Fibroblast of gingiva (primary cell): Measurements from ENCODE around the gene DNAH1.
A peak's percentile ranks its signal among the peaks of the same experiment; 100 is the strongest.
"Not testable (repeated sequence)": the region's sequence is repeated elsewhere in the genome, so short reads cannot be mapped to it uniquely, and the experiment has no call there.

Source experiments
- DNase-seq: peaks from one replicate; pipeline ENCODE4 v3.0.0-alpha.2; 2011; ENCODE audit warnings: low read depth

Gene DNAH1

DNA sequence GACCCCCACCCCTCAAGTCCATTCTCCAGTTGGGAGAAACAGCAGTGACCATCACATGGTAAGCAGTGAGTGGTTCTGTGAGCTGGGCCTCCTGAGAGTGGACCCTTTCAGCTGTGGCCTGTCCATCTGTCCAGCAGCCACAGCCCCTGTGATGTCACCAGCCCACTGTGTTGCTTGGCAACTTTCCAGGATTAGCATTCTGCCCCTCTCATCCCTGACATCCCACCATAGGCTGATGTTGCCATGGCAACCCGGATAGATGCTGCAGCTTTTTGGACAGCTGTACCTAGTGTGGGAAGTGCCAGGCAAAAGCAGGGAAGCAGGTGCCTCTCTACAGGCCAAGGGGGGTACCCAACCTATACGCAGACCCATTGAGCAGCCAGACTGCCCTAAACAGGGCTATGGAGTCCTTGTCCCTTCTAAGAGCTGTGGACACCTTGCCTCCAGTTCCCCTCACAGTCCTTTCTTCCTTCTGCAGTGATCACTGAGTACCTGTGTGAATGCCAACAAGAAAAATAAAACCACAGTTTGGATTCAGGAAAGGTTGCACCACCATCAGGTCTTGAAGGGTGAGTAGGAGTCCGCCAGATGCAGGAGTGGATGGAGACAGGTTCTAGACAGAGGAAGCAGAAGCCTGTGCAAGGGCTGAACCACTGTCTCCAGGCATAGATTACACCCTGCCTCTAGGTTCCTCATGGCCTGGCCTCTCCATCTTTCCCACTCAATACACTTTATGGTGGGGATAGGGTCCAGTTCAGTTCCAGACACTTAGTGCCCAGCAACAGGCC, at the start of gene DNAH1:
Gene DNAH1, plus strand, starts transcription at position 343 of the 788 bp plus-strand sequence. CDS start 6,124 bp downstream, outside the sequence.
- no peak for DNase-seq

DNA sequence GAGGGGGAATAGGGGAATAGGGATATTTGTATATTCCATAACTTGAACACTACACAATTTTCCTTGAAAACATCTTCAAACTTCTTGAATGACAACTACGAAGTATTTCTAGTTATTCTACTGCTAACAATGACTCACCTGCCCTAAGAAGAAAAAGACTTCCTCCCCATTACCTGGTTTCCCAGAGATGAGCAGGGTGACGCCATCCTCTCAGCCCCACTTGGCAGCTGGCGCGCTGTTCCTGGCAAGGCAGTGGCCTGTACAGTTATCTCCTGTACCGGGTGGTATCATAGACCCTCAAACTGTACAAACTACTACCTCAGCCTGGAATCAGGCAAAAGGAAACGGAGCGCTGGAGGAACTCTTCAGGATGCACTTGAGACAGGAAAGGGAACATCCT, 48.1 kb upstream of the DNAH1 start:
- DNase-seq, result no peak

DNA sequence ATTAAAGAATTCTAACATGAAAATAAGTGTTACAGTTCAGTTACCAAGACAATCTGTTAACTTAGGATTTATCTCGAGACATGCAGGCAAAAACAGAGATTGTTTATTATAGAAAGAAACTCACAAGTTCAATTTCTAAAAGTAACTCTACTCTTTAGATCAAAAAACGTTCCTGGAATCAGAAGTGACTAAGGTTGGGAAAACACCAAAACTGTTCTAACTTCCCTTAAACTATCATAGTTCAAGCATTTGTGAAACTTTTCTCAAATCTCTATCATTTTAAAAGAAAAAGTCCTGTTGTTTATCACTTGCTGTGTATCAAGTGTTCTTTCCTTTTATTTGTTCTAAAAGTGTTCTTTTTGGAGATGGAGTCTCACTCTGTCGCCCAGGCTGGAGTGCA, 46.3 kb upstream of the DNAH1 start:
- no peak for DNase-seq

DNA sequence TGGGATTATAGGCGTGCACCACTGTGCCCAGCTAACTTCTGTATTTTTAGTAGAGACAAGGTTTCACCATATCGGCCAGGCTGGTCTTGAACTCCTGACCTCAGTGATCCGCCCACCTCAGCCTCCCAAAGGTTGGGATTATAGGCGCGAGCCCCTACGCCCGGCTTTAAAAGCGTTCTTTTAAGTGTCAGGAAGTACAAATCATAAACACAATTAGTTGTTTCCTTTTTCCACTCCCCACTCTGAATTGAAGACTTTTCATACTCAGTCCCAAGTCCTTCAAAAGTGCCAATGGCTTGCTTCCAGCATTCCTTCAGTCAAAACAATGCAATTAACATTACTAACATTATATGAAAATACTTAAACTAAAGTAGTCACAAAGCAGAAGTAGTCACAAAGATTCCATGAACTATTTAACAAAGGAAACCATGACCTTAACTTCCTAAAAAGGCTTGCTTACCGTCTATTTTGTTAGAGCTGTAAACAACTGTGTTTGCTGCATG, 45.8 kb upstream of the DNAH1 start:
- DNase-seq, result no peak

DNA sequence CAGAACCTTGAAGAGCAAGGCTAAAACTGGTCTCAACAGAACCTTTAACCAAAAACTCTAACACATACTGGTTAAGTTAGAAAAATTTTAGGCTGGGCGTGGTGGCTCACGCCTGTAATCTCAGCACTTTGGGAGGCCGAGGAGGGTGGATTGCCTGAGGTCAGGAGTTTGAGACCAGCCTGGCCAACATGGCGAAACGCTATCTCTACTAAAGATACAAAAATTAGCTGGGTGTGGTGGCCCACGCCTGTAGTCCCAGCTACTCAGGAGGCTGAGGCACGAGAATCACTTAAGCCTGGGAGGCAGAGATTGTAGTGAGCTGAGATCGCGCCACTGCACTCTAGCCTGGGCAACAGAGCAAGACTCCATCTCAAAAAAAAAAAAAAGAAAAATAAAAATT, 43.9 kb upstream of the DNAH1 start:
- not testable (repeated sequence) for DNase-seq

DNA sequence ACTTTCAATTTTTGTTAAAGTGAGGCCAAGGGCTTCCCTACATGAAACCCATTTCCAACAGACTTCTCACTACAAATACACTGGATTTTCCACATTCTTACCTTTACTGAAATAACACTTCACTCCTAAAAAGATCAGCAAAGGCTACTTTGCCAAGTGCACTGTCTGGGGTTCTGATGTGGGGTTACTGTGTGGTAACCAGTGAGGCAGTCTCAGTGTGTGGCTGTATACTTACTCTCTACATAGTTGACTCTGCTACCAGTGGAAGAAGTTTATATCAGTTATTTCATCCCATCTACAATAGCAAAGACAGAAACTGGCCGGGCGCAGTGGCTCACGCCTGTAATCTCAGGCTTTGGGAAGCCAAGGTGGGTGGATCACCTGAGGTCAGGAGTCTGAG, 43.3 kb upstream of the DNAH1 start:
- no peak for DNase-seq

DNA sequence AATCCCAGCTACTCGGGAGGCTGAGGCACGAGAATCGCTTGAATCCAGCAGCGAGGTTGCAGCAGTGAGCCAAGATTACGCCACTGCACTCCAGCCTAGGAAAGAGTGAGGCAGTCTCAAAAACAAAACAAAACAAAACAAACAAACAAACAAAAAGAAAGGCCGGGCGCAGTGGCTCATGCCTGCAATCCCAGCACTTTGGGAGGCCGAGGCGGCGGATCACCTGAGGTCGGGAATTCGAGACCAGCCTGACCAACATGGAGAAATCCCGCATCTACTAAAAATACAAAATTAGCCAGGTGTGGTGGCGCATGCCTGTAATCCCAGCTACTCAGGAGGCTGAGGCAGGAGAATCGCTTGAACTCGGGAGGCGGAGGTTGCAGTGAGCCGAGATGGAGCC, 41.3 kb upstream of the DNAH1 start:
- not testable (repeated sequence) for DNase-seq

DNA sequence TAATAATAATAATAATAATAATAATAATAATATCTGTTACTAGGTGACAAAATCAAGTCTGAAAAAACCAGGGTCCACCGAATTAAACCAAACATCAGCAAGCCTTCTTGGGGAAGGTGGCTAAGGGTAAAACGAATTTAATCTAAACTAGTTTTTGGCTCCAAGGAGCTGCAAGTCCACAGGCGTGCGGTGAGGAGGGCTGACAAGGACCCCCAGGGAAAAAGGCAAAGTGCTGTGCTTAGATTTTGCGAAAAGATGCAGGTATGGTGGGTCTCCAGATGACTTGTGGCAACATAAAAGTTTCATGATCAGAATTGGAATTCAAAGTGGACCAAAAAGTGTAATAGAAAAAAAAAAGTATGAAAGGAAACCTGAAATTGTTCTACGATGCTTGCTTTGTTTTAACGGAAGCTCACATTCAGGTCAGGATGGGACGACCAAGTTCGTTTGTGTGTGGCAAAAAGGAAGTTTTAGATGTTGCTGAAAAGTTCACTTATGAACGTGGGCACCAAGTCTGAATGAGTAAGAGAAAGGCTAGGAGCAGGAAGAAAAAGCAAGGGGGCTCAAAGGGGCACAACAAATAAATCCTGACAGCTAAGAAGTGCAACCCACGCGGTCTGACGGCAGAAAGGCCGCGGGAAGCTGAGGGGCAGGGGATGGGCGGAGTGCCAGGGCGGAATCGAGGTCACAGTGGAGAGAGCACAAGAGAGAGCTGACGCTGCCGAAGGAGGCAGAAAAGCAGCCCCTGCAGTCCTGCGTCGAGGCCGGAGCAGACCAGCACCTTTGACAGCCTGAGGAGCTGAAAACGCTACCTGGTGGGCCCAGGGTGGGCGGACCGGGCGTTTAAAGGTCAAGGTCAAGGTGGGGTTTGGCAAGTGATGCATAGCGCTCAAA, 38.8 kb upstream of the DNAH1 start:
- DNase-seq, result peak; percentile 59

DNA sequence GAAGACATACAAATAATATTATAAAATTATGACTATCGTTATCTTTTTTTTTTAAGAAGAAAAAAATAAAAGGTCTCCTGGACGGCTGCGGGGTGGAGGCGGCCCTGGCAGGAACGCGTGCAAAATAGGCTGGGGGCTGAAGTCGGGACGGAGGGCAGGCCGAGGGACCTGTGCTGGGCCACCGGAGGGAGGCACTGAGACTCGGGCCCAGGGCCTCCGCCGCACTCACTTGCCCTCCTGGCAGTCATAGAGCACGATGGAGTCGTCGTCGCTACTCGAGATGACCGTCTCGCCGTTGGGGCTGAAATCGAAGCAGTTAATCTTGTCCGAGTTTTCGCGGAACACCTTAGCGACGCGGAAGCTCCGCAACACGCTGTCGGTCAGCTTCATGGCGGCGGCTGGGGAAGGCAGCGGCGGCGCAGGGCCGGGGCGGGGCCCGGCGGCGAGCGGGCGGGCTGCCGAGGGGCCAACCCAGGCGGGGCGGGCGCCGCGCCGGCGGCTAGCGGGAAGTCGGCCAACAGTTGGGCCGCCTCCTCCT, 38.1 kb upstream of the DNAH1 start:
- no peak for DNase-seq

DNA sequence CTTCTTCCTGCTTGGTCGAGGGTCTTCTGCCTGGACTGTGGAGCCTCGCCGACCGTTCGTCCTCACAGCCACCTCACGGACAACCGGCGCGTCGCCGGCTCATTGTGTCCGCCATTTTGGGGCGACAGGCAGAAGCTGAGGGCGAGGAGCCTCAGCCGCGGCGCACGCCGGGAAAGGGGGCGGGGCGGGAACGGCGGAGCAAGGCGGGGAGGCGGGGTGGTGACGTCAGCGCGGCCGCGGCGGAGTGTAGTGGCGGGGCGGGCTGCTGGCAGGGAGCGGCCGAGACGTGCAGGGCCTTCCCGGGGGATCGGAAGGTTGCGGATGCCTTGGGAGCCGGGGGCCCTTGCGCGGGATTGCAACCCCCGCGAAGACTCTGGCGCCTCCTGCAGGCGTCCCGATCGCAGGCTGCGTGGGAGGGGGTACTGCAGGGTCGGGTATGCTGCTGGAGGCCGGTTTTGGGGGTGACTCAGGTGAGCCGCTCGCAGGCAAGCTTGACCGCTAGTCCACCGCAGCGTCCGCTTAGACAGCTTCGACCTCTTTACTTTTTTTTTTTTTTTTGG, 37.5 kb upstream of the DNAH1 start, which contains the start of gene WDR82:
Gene WDR82, minus strand, starts transcription at position 140 of the 560 bp plus-strand sequence. CDS start 288 bp downstream, outside the sequence.
- DNase-seq, result peak; percentile 93

DNA sequence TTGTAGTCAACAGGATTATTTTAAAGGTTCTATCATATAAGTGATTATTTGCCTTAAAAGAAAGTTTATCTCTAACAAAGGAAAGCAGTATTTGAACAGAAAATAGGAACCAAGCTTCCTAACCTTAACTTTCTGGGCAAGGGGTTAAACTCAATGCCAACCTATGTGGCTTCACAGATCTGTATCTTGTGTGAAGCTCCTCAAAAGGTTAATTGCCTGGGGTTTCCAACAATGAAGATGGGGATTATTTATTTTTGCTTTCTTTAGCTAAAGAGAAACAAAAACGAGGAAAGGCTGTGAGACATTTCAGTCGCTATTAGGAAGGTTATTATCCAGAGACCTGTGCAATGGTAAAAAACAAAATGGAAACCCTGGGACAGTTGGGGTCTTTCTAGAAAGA, 36.5 kb upstream of the DNAH1 start:
- no peak for DNase-seq

DNA sequence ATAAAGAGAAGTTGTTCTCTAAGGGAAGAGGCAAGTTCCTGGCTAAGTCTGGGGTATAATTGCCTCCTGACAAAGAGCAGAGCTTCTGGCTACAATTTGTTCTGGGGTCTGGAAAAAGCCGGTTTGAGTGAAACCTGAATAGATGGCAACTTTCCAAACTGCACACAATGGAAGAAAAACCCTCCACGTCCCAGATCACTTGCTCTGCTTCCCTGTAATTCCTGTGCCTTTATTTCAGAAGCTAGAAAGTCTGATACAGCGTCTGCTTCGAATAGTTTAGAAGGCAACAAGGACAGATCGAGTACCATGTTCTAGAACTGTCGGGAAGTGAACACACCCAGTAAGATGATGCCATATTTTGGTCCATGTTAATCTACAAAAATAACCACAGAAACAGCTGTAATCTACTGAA, 36.1 kb upstream of the DNAH1 start:
- peak; percentile 45 for DNase-seq

DNA sequence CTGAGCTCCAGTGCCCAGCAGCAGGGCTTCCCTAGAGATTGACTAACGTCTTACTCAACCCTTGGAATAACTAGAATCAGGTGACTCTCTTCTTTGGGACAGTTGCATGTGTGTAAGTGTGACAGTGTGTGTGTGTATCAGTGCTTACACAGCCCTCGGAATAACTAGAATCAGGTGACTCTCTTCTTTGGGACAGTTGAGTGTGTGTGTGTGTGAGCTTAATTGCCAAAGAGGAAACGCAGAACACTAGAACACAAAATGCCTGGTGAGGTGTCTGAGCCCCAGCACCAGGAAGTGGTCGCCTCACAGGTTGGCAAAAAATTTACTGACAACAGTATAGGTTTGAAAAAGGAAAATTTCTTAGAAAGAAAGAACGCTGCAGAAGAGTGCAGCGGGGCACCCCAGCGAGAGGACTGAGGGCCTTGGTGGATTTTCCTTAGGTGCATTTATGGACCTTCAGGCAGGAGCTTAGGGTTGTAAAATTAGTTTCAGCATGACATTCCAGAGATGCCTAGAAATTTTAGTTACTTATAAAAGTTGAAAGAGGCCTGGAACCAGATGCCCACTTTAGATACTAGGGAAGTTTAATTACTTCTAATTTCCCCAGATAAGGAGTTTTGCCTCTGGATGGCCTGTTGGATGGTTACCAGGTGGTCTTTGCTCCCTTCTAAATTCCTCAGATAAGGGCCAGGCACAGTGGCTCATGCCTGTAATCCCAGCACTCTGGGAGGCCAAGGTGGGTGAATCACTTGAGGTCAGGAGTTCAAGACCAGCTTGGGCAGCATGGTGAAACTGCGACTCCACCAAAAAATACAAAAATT, 33.9 kb upstream of the DNAH1 start:
- peak; percentile 22 for DNase-seq

DNA sequence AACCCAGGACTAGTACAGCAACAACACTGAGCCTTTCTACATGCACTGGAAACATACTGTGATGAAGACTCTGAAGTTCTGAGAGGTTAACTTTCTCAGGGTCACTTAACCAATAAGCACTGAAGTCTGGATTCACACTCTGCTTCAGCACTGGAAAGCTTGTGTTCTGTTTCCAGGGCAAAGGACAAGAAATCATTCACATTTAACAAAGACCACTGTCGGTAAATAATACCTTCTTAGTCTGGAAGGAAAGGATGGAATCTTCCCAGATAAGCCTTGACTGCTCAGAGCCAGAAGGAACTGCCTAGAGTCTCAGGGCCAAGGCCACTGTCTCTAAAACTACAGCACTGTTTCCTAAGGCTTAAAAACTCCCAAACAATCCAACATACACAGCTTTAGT, 32.8 kb upstream of the DNAH1 start:
- DNase-seq, result no peak

DNA sequence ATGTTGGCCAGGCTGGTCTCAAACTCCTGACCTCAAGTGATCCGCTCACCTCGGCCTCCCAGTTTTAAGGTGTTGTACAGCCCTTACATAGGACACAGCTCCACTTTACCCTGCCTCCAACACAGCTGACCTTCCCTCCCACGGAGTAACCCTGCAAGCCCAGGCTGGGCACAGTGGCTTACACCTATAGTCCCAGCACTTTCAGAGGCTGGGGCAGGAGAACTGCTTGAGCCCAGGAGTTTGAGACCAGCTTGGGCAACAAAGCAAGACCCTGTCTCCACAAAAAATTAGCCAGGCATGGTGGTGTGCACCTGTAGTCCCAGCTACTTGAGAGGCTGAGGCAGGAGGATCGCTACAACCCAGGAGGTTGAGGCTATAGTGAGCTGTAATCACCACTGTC, 32.1 kb upstream of the DNAH1 start:
- DNase-seq, result not testable (repeated sequence)

DNA sequence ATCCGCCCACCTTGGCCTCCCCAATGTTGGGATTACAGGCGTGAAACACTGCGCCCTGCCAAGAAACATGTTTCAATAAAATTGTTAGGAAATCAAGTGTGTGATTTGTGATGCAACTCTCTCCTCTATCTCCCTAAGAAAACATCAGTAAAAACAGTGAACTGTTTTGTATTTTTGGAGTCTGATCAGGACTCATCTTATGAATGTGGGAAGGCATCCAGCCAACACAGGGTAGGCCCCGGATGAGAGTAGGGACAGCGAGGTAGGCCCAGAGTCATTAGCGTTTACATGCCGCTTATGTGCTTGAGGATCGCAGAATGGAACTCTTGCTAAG, 29.4 kb upstream of the DNAH1 start:
- peak; percentile 41 for DNase-seq

DNA sequence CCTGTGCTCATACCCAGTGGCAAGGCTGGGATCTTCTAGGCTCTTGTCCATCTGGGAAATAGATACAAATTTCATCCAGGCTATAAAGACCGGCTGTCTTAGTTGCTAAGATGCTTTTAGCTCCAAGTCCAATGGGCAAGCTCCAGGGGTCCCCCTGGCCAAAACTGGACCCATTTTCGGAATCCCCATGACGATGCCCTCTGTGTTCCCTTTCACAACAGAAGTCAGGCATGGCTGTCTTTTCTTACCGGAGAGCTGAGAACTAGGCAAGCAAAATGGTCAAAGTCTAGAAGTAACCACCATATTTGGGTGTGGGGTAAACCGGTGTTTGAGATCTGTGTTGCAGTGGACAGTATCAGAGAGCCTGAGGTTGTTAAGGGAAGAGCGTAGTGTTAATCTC, 27.4 kb upstream of the DNAH1 start:
- DNase-seq, result no peak

DNA sequence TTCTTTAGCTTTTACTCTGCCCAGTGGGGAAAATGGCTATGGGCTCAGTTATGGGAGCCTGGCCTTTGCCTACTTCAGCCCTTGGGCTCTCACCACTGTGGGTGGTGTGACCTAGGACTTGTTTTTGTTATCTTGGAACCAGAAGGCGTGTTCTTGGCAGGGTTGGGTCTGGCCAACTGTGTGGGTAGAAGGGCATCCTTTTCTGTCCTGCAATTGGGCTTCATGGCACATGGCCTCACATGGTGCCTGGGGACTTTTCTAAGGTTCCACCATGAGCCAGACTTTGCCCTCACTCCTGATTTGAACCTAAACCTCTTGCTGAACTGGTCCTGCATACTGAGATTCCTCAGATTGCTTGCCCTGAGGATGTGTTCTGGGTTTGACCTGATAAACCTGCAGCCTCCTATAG, 26.8 kb upstream of the DNAH1 start:
- DNase-seq, result no peak

DNA sequence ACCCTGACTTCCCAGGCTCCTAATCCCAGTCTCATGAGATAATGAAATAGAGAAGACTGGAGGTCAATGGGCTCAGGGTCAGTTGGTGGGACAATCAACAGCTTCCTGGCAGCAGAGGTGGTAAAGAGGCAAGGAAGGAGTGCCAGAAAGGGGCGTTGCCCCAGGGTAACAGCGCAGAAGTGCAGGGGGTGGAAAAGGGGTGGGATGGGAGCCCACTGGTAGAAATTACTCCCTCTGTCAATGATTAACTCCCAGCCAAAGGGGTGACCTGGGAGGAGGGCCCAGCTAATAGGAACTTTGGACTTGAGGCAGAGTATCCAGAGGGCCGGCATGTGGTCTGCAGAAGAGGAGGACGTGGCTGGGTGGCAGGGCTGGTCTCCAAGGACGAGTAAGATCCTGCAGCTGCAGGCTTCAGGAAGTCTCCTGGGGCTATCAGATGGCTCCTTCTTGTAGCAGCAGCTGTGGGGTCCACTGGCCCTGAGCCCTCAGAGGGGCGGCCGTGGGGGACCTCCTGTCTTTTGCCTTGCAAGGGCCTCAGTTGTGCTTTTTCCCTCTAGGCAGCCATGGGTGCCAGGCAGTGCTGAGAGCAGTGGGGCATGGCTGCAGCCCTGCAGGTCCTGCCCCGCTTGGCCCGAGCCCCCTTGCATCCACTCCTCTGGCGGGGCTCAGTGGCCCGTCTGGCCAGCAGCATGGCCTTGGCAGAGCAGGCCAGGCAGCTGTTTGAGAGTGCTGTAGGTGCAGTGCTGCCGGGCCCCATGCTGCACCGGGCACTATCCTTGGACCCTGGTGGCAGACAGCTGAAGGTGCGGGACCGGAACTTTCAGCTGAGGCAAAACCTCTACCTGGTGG, 26.1 kb upstream of the DNAH1 start:
- no peak for DNase-seq
